GM12873 (cell line): ENCODE data around the gene SLC25A28.
A peak's percentile ranks its signal among the peaks of the same experiment; 100 is the strongest.

ENCODE experiments used
- TF ChIP-seq, protein P1 (sequence below): IDR thresholded peaks from 2 replicates; pipeline ENCODE4 v1.5.1; 2012; ENCODE audit warnings: low read depth, mild to moderate bottlenecking, moderate library complexity, low read length, control low read depth; ENCODE audit not compliant: insufficient read depth; ENCODE audit errors: missing control alignments

Gene SLC25A28

DNA sequence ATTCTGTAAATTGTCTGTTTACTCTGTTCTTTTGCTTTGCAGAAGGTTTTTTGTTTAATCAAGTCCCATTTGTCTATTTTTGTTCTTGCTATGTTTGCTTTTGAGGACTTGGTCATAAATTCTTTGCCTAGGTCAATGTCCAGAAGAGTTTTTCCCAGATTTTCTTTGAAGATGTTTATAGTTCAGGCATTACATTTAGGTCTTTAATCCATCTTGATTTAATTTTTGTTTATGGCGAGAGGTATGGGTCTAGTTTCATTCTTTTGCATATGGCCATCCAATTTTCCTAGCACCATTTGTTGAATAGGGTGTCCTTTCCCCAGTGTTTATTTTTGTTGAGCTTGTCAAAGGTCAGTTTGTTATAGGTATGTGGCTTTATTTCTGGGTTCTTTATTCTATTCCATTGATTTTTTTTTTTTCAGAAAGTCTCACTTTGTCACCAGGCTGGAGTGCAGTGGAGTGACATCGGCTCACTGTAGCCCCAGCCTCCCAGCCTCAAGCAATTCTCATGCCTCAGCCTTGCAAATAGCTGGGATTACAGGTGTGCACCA lies 27.4 kb upstream of the SLC25A28 start:
- TF ChIP-seq, protein P1, sequence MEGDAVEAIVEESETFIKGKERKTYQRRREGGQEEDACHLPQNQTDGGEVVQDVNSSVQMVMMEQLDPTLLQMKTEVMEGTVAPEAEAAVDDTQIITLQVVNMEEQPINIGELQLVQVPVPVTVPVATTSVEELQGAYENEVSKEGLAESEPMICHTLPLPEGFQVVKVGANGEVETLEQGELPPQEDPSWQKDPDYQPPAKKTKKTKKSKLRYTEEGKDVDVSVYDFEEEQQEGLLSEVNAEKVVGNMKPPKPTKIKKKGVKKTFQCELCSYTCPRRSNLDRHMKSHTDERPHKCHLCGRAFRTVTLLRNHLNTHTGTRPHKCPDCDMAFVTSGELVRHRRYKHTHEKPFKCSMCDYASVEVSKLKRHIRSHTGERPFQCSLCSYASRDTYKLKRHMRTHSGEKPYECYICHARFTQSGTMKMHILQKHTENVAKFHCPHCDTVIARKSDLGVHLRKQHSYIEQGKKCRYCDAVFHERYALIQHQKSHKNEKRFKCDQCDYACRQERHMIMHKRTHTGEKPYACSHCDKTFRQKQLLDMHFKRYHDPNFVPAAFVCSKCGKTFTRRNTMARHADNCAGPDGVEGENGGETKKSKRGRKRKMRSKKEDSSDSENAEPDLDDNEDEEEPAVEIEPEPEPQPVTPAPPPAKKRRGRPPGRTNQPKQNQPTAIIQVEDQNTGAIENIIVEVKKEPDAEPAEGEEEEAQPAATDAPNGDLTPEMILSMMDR, result no peak

DNA sequence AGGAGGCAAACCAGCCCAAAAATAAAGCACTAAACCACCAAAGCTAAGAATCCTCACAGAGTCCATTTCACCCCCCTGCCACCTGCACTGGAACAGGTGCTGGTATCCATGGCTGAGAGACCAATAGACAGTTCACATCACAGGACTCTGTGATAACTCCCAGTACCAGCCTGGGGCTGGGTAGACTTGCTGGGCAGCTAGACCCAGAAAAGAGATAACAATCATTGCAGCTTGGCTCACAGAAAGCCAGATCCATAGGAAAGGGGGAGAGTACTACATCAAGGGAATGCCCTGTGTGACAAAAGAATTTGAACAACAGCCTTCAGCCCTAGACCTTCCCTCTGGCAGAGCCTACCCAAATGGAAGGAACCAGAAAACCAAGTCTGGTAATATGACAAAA lies 13.6 kb upstream of the SLC25A28 start:
- TF ChIP-seq, protein P1, result no peak

- TF ChIP-seq, protein P1, result no peak
Measured at GRCh38 chr10:99631496-99631895, 11.3 kb upstream of the SLC25A28 start.

- TF ChIP-seq, protein P1, result no peak
Measured at GRCh38 chr10:99630991-99631390, 10.8 kb upstream of the SLC25A28 start.

DNA sequence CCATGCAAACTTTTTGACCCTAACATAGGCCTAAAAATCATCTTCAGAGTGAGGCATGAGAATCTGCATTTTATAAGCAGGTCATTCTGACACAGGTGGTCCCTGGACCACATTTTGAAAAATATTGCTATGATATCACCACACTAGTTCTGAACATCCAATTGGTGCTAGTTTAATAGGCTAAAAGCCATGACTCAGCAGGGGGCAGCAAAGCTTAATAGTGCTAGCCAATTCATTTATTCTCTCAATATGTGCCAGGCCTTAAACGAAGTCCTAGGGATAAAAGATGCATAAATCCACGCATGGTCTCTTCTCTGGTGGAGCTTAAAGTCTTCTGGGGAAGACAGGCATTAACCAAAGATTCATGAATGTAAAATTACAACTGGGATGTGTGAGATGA lies 10.2 kb upstream of the SLC25A28 start:
- TF ChIP-seq, protein P1, result peak; percentile 51

DNA sequence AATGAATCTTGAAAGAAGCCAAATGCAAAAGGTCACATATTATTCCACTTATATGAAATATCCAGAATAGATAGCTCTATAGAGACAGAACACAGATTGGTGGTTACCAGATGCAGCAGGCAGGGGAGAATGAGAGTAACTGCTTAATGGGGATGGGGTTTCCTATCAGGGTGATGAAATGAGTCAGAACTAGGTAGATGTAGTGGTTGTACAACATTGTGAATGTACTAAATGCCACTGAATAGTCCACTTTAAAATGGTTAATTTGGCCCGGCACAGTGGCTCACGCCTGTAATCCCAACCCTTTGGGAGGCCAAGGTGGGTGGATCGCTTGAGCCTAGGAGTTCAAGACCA lies 9.4 kb upstream of the SLC25A28 start:
- TF ChIP-seq, protein P1, result no peak

DNA sequence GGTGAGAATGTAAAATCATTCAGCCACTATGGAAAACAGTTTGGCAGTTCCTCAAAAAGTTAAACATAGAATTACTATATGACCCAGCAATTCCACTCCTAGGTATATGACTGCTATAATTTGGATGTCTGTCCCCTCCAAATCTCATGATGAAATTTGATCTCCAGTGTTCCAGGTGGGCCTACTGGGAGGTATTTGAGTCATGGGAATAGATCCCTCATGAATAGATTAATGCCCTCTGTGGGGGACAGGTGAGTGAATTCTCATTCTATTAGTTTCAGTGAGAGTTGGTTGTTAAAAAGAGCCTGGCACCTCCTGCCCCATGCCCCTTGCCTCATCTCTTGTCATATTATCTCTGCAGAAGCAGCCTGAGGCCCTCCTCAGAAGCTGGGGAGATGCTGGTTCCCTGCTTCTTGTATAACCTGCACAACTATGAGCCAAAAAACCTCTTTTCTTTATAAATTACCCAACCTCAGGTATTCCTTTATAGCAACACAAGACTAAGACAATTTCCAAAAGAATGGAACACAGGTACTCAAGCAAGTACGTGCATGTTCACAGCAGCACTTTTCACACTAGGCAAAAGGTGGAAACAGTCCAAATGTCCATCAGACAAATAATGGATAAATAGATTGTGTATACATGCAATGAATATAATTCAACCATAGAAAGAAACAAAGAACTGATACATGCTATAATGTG lies 8.8 kb upstream of the SLC25A28 start:
- TF ChIP-seq, protein P1, result no peak
